ENCODE data around the gene THTPA.
"Not testable (repeated sequence)": the region's sequence is repeated elsewhere in the genome, so short reads cannot be mapped to it uniquely, and the experiment has no call there.

THTPA gene

GRCh38 chr14:23580948-23581281, 24.8 kb downstream of the THTPA start:
- no peak for TF ChIP-seq CTCF (IDR thresholded peaks at IDR 0.05; ENCODE audit: borderline replicate concordance, insufficient read depth, low read depth, low read length)
- no peak overlapping the region for H3K4me3 ChIP-seq (ENCODE audit: low read depth, low read length)

- no peak for TF ChIP-seq CTCF (IDR thresholded peaks at IDR 0.05; ENCODE audit: borderline replicate concordance, insufficient read depth, low read depth, low read length)
- H3K4me3 ChIP-seq (ENCODE audit: low read depth, low read length): no peak overlapping the region
These were observed 27.1 kb downstream of the THTPA start for GRCh38 chr14:23582906-23583760.

GRCh38 chr14:23583761-23584526, 27.9 kb downstream of the THTPA start:
- not testable (repeated sequence) for H3K4me3 ChIP-seq (ENCODE audit: low read depth, low read length)

- H3K4me3 ChIP-seq (ENCODE audit: low read depth, low read length): not testable (repeated sequence)
These were observed 28.6 kb downstream of the THTPA start for GRCh38 chr14:23584527-23585203.

- H3K4me3 ChIP-seq (ENCODE audit: low read depth, low read length): no peak overlapping the region
- TF ChIP-seq CTCF (IDR thresholded peaks at IDR 0.05; ENCODE audit: borderline replicate concordance, insufficient read depth, low read depth, low read length): peak; percentile 93
These were observed 33.0 kb downstream of the THTPA start for GRCh38 chr14:23588884-23589598.

GRCh38 chr14:23589606-23590005, 33.5 kb downstream of the THTPA start:
- TF ChIP-seq CTCF (IDR thresholded peaks at IDR 0.05; ENCODE audit: borderline replicate concordance, insufficient read depth, low read depth, low read length): no peak
- H3K4me3 ChIP-seq (ENCODE audit: low read depth, low read length): no peak overlapping the region

- H3K4me3 ChIP-seq (ENCODE audit: low read depth, low read length): no peak overlapping the region
- no peak for TF ChIP-seq CTCF (IDR thresholded peaks at IDR 0.05; ENCODE audit: borderline replicate concordance, insufficient read depth, low read depth, low read length)
These were observed 34.1 kb downstream of the THTPA start for GRCh38 chr14:23590198-23590597.

GRCh38 chr14:23594191-23594590, 38.1 kb downstream of the THTPA start:
- H3K4me3 ChIP-seq (ENCODE audit: low read depth, low read length): not testable (repeated sequence)
